ENCODE measurements around the gene PBRM1.

Gene PBRM1

DNA sequence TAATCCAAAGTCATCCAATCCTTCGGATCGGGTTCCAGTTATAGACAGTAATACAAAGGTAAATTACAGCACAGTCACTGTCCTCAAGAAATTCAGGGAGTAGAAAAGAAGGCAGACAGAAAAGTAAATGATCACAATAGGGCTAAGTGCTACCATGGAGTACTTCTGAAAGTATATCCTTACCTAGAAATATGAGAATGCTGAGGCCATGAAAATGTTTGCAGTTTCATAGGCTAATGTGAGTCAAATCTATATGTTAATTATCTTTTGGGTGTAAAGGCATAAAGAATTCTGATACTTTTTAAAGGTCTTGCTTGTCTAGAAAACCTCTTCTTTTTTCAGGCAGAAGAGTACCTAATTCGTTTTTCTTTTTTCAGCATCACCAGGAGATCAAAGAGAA lies 29.8 kb downstream of the PBRM1 start:
- DNase-seq = no peak

DNA sequence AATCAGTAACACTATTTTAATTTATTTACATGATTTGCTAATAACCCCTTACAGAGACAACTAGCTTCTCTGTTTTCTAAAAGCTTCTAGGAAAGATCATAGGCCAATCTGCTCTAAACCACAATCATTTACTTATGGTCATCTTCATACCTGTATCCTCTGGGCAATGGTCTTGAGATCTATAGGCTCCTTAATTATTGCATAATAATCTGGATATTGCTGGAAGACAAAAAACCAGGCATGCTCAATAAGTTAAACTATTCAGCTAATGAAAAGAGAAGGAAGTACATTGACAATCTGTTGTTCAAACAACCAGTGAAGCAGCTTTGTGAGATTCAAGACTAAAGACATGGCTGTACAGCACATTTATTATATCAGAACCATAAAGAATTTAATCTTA lies 34.1 kb downstream of the PBRM1 start:
- no peak for DNase-seq

GRCh38 chr3:52650439-52650838 lies 35.3 kb downstream of the PBRM1 start:
- no peak for DNase-seq

GRCh38 chr3:52649461-52650210 lies 36.1 kb downstream of the PBRM1 start:
- DNase-seq = no peak

DNA sequence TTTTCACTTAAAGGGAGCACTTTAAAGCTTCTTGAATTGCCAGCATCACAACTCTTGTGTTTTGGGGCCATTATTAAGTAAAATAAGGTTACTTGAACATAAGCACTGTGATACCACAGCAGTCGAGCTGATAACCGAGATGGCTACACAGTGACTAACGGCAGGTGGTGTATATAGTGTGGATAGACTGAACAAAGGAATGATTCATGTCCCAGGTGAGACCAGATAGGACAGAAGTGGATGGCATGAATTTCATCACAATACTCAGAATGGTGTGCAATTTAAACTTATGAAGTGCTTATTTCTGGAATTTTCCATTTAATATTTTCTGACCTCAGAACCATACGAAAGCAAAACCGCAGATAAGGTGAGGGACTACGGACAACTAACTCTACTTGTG lies 40.2 kb downstream of the PBRM1 start:
- no peak for DNase-seq

GRCh38 chr3:52636673-52637072 lies 49.0 kb downstream of the PBRM1 start:
- DNase-seq = no peak

GRCh38 chr3:52633786-52634185 lies 51.9 kb downstream of the PBRM1 start:
- no peak for DNase-seq

DNA sequence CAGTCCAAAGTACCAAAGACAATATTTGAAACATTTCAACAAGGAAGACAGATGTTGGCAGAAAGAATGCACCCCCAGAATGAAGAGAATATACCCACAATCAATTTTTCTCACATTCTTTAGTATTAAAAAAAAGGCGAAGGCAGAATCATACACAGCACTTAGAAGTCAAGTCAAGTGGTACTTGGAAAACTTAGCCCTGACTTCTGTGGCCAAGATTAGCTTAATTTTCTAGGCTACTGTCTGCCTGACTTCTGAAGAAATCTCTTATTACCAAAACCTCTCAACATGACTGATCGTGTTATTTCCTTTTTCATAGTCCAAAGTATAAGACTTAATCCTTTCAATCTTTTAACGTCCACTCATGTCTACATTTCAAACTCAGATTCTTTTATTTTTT lies 60.7 kb downstream of the PBRM1 start:
- no peak for DNase-seq

GRCh38 chr3:52623234-52623792 lies 62.4 kb downstream of the PBRM1 start:
- DNase-seq = no peak

DNA sequence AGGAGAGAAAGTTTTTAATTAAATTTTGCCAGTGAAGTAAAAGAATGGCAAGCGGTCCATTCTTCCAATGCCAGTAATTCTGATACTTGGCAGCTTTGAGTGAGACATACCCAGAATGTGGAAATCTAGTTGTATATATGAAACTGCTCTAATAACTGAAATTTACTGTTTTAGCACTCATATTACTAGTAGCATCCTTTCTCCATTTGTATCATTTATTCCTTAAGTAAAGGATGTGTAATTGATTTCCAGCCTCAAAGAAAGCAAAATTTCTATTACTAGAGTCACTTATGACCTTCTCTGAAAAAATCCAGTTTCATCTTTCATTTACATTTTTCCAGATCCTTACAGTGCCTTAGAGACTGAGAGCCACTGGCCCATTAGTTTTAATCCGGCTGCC lies 65.1 kb downstream of the PBRM1 start:
- no peak for DNase-seq

GRCh38 chr3:52615166-52615565 lies 70.5 kb downstream of the PBRM1 start:
- no peak for DNase-seq

DNA sequence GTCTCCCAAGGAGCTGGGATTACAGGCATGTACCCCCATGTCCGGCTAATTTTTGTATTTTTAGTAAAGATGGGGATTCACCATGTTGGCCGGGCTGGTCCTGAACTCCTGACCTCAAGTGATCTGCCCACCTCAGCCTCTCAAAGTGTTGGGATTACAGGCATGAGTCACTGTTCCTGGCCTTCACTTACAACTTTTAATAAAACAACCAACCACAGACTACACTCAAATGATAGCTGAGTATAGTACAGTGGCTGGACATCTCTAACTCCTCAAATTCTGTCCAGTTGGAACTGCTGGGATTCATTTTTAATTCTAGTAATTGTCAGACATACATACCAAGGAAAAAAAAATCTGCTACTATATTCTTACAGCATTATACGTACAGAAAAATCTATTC lies 71.0 kb downstream of the PBRM1 start:
- no peak for DNase-seq

DNA sequence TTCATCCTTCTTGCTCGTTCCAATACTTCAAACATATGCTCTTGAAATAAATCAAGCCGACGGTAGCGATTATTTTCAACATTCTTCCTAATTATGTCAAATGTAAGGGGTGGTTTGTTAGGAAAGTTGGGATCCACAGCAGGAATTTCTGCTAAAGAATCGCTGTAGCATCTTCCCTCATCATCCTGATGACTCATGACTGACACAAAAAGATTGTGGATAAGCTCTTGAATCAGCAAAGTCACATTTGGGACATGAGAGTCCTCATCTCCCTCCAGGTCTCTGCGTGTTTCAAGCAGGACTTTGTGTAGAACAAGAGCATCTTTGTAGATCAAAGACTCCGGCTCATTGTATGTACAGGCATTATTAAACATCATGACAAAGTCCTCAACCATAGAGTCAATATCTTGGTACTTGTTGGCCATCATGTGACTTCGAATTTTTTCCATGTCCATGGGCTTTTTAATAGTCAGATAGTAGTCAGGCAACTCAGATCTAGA lies 76.3 kb downstream of the PBRM1 start:
- DNase-seq = no peak

DNA sequence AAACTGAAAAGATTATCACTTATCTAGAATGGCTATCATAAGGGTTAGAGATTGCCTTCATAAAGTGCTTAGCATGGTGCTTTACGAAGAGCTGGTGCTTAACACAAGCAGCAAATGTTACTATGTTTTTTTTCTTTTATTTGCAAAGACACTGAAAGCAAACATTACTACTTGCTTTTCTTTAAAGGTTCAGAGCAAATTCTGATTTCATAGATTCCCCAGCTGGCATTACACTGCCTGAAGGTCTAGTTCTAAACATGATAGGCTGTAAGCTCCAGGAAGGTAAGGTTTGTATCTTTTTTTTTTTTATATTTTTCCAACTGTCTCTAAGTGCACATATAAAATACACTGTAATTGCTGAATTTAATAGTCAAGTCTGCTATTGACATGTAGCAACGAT lies 77.4 kb downstream of the PBRM1 start:
- no peak for DNase-seq

DNA sequence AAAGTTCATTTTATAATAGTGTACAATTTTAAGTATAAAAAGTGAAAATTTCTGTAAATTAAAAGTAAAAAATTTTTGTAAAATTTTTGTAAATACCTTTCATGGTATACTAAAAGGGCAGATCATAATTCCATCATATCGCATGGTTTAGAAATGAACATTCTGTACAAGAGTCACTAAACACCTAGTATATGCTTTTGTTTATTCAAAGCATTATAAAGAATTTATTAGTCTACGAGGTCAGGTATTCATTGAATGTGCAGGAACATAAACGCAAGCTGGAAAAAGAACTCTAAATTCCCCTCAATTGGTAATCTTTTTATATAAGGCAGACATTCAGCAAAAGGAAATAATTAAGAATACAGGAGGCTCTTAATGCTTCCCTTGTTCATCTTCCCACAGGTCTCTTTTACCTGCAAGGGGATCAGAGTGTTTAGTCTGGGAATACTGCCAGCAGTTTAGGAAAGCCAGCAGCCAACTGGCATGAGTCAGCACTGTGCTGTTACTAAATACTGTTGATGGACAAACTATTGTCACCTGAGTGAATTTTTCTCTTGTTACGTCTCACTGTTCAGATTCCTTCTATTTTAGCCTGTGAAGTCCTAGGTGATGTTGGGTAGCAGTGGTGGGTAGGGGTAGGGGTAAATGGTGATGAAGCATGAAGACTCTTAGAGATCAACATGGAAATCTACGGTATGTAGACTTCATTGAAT lies 79.2 kb downstream of the PBRM1 start:
- DNase-seq = no peak

DNA sequence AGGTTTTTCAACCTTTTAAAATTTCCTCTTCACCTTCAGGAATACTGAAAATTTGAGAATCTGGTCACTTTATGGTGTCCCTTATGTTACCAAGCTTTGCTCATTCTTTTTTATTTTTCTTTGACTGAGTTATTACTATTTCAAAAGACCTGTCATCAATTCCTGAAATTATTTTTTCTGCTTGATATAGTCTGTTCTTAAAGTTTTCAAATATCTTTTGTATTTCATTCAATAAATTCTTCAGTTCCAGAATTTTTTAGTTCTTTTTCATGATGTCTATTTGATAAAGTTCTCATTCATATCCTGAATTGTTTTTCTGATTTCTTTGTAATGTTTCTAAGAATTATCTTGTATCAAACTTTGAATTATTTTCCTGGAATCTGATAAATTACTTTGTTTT lies 85.5 kb downstream of the PBRM1 start:
- no peak for DNase-seq

GRCh38 chr3:52596658-52597265 lies 89.0 kb downstream of the PBRM1 start:
- DNase-seq = no peak

DNA sequence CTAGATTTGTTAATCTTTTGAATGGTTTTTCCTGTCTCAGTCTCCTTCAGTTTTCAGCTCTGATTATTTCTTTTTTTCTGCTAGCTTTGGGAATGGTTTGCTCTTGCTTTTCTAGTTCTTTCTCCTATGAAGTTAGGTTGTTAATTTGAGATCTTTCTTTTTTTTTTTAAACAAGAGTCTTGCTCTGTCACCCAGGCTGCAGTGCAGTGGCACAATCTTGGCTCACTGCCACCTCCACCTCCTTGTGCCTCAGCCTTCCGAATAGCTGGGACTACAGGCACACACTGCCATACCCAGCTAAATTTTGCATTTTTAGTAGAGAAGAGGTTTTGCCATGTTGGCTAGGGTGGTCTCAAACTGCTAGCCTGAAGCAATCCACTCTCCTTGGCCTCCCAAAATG lies 92.6 kb downstream of the PBRM1 start:
- DNase-seq = no peak

GRCh38 chr3:52574056-52574965 lies 111.4 kb downstream of the PBRM1 start:
- DNase-seq = no peak

DNA sequence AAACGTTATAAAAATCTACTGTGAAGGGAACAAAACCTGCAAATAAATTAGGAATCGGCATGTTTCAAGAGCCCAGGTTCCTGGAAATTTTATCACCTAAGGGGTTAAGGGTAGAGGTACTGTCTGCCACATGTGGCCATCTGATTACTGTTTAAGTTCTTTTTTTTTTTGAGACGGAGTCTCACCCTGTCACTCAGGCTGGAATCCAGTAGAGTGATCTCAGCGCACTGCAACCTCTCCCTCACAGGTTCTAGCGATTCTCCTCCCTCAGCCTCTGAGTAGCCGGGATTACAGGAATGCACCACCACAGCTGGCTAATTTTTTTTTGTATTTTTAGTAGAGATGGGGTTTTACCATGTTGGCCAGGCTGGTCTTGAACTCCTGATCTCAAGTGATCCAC lies 113.5 kb downstream of the PBRM1 start:
- DNase-seq = no peak

DNA sequence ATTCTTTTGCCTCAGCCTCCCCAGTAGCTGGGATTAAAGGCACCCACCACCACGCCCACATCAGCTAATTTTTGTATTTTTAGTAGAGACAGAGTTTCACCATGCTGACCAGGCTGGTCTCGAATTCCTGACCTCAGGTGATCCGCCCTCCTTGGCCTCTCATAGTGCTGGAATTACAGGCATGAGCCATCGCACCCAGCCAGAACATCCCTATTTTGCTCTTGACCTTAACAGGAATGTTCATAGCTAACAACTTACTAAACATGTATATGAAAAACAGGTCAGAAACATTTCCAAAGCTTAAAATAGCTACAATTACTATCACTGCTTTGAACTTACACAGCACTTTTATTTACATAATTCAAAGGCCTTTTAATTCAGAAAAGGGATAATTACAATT lies 115.6 kb downstream of the PBRM1 start:
- no peak for DNase-seq

- DNase-seq = no peak
Measured at GRCh38 chr3:52568069-52568468, 117.6 kb downstream of the PBRM1 start.

GRCh38 chr3:52563984-52564383 lies 121.7 kb downstream of the PBRM1 start:
- DNase-seq = no peak

All from CD4-positive, alpha-beta T cell treated with Interferon alpha-2 for 1 hour (primary cell).